ENCODE results near the gene ING5.

DNA sequence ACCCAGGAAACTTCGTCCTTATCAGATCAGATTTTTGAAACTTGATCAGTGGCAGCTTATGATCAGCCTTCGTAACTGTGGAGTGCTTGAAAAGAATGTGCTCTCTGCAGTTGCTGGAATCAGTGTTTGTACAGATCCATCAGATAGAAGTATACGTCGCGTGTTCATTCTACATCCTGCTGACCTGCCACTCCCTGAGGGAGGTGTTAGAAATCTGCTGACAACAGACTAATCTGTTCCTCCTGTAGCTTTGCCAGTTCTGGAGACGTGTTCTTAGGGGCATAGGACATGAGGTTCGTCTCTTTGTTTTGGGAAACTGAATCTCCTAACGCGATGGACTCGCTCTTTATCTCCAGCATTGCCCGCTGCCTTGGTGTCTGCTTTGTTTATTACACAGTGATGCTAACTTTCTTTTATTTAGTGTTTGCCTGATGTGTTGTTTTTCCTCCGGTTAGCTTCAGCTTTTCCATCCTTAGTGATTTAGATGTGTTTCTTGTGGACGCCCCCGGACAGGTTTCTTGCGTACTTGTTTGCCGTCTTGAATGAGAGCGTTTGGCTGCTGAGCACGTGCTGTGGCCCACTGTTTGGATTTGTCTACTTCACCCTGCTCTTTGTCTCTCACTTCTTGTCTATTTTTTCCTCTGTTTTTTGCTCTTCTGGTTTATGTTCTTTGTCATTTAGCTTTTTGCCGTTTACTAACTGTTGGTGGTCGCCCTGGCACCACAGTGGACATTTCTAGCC is 57.4 kb downstream of the ING5 start:
- no peak for TF ChIP-seq GATA2 (IDR thresholded peaks at IDR 0.05; ENCODE audit: low read depth, low read length)
- TF ChIP-seq GATA3 (IDR thresholded peaks at IDR 0.05; ENCODE audit: low read depth, low read length), result no peak

Measured in SH-SY5Y (cell line).